GM12865 (cell line): ENCODE results near the gene CFAP74.

Experiments used
- DNase-seq: peaks from one replicate; pipeline ENCODE4 v3.0.0; 2010; ENCODE audit warnings: low read depth
- H3K4me3 ChIP-seq: 2 replicates; pipeline ENCODE4 v1.5.1; 2011; ENCODE audit warnings: mild to moderate bottlenecking, low read depth, low read length, control low read depth
- CTCF ChIP-seq: IDR thresholded peaks from 2 replicates; pipeline ENCODE4 v1.5.1; 2011; ENCODE audit warnings: low read length, control low read depth, low read depth, inconsistent platforms; ENCODE audit not compliant: insufficient read depth; ENCODE audit errors: missing control alignments

The CFAP74 gene

GRCh38 chr1:1883092-1883873 is 120.3 kb downstream of the CFAP74 start:
- no peak for TF ChIP-seq CTCF
- DNase-seq: no peak
- no peak overlapping the region for H3K4me3 ChIP-seq

DNA sequence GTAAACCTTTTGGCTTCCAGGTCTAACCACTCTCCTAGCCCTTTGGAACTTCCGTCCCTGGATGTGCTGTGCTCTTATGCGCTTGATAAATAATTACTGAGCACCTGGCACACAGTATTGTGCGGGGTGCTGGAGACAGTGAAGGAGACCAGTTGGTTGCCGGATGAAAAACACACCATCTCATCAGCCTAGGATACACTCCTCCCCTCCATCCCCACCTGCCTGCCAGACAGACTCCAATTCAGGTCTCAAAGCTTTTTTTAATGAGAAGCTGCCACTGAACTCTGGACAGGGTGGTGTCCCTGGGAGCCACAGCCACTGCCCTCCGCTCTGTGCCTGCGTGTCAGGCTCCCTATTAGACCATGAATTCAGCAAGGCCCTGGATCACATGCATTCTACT is 121.9 kb downstream of the CFAP74 start:
- no peak for TF ChIP-seq CTCF
- H3K4me3 ChIP-seq: no peak overlapping the region
- DNase-seq: no peak

- no peak overlapping the region for H3K4me3 ChIP-seq
- DNase-seq: no peak
- no peak for TF ChIP-seq CTCF
Observed at GRCh38 chr1:1880617-1881312, 122.8 kb downstream of the CFAP74 start.

GRCh38 chr1:1879942-1880341 is 123.6 kb downstream of the CFAP74 start:
- no peak for DNase-seq
- TF ChIP-seq CTCF: no peak
- H3K4me3 ChIP-seq: no peak overlapping the region

DNA sequence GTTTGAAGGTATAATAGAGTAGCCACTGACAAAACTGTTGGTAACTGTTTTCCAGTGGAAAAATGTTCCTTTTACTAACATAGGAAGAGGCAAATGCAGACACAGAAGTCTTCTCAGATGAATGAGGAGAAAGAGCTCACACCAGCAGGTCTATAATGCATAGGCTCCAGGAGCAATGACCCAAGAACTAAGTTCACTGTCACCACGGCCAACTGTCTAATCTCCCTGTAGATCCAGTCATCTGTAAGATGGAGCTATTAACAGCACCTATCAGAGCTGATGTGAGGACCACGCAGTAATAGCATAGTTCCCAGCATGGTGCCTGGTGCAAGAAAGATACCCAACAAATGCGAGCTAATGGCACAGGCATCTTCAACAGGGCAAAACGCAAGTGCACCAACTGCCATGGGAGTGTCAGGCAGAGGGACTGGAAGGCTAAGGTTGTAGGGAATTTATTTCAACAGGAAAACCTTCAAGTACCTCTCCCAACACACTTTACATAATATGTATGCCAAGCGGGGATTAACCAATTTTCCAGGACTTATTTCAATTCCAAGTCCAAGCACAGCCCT is 125.6 kb downstream of the CFAP74 start:
- no peak for TF ChIP-seq CTCF
- no peak overlapping the region for H3K4me3 ChIP-seq
- no peak for DNase-seq

GRCh38 chr1:1876335-1876930 is 127.2 kb downstream of the CFAP74 start:
- no peak for TF ChIP-seq CTCF
- no peak overlapping the region for H3K4me3 ChIP-seq
- DNase-seq: no peak
